Testis (tissue), 3 donors: ENCODE data around the gene TMEM271. TPM values are rescaled to one million over a fixed set of nuclear protein-coding genes. Genes with fewer than 3 reads are reported as not detected.

Source experiments
- DNase-seq: peaks from one replicate; pipeline ENCODE4 v3.0.0-alpha.2; 2019
- H3K27ac ChIP-seq, 2 donors: fragments of 200-600 bp; sonication (generic); one replicate each; pipeline ENCODE4 v1.5.1; 2019
- H3K27me3 ChIP-seq: fragments of 200-600 bp; sonication (generic); one replicate; pipeline ENCODE4 v1.5.1; 2019
- H3K36me3 ChIP-seq: fragments of 200-600 bp; sonication (generic); one replicate; pipeline ENCODE4 v1.5.1; 2017; ENCODE audit warnings: low read depth; ENCODE audit errors: missing control alignments
- H3K4me1 ChIP-seq: fragments of 200-600 bp; sonication (generic); one replicate; pipeline ENCODE4 v1.5.1; 2019
- H3K4me3 ChIP-seq, 2 donors: fragments of 200-600 bp; sonication (generic); one replicate each; pipeline ENCODE4 v1.5.1; 2017 to 2019
- H3K9me3 ChIP-seq: fragments of 200-600 bp; sonication (generic); one replicate; pipeline ENCODE4 v1.5.1; 2017
- POLR2A ChIP-seq: fragments of 450-650 bp; IDR thresholded peaks from one replicate; pipeline ENCODE4 v1.6.1; 2017; ENCODE audit warnings: antibody characterized with exemption, mild to moderate bottlenecking, moderate library complexity
- WGBS, 2 donors: methylation state at CpG; one replicate each; pipeline ENCODE4 v1.1.5; 2018; 5-methylcytosine and 5-hydroxymethylcytosine counted together
- intact Hi-C: fragments of 100-400 bp; cut with DNase I; formaldehyde crosslinking; loops from one replicate; pipeline ENCODE4 v1.15.1; 2023; ENCODE audit warnings: low total_unique reads
- polyA plus RNA-seq: library from polyadenylated mRNA; stranded (reverse); fragments of 350-450 nt; fragmentation: Illumina TruSeq; extraction: RNeasy Lipid Tissue Mini Kit (QIAGEN cat#74804); gene quantifications from one replicate; pipeline ENCODE4 v1.2.3, GENCODE V29; 2014; ENCODE audit warnings: low read depth, low replicate concordance; ENCODE audit not compliant: insufficient read depth
- total RNA-seq, 2 donors: library from RNA; depleted of rRNA; stranded (reverse); fragments of >200 nt; gene quantifications; one replicate each; pipeline ENCODE4 v1.2.3, GENCODE V29; 2016
- TF ChIP-seq, protein P1 (sequence below), 3 experiments: fragments of 450-650 bp in 2 of 3; fragments of 200-600 bp in 1 of 3; sonication (generic) in 1 of 3; IDR thresholded peaks; one replicate each; pipeline ENCODE4 v1.5.1; 2016 to 2019; ENCODE audit warnings: antibody characterized with exemption in 3 of 3, mild to moderate bottlenecking in 2 of 3, moderate library complexity in 1 of 3

Gene TMEM271
- total and polyA plus RNA-seq, 3 donors from 2014 or later: 0.37 to 1.7 (median 1.7) TPM

DNA sequence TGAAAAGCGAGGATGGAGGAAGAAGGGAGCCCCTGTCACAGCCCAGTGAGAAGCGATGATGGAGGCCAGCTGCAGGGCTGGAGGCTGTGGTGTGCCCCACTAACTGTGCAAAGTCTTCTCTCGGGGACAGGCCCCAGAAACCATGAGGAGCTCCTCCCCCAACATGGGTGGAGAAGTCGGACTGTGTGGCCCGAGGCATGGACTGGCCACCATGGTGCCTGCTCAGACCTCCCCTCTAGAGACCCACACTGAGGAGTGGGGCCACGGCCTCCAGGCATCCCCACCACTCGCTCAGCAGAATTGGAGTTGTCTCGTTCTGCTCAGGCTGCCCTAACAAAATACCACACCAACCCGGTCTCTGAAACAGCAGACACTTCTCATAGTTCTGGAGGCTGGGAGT lies 37.0 kb upstream of the TMEM271 start:
- H3K27ac ChIP-seq: no peak overlapping the region
- no peak for DNase-seq
- no peaks in the 10 kb centered on the region for H3K36me3 ChIP-seq
- no peak overlapping the region for H3K4me3 ChIP-seq
- TF ChIP-seq, protein P1, sequence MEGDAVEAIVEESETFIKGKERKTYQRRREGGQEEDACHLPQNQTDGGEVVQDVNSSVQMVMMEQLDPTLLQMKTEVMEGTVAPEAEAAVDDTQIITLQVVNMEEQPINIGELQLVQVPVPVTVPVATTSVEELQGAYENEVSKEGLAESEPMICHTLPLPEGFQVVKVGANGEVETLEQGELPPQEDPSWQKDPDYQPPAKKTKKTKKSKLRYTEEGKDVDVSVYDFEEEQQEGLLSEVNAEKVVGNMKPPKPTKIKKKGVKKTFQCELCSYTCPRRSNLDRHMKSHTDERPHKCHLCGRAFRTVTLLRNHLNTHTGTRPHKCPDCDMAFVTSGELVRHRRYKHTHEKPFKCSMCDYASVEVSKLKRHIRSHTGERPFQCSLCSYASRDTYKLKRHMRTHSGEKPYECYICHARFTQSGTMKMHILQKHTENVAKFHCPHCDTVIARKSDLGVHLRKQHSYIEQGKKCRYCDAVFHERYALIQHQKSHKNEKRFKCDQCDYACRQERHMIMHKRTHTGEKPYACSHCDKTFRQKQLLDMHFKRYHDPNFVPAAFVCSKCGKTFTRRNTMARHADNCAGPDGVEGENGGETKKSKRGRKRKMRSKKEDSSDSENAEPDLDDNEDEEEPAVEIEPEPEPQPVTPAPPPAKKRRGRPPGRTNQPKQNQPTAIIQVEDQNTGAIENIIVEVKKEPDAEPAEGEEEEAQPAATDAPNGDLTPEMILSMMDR (IDR thresholded peaks at IDR 0.05): no peak
- TF ChIP-seq POLR2A: no peak
- H3K27me3 ChIP-seq: no peaks in the 10 kb centered on the region
- no peaks in the 10 kb centered on the region for H3K4me1 ChIP-seq
- 86 to 91% methylated on average over 9 of the region's 9 CpGs for WGBS, 2 donors
- no peaks in the 10 kb centered on the region for H3K9me3 ChIP-seq
- intact Hi-C loops: no loop called here

DNA sequence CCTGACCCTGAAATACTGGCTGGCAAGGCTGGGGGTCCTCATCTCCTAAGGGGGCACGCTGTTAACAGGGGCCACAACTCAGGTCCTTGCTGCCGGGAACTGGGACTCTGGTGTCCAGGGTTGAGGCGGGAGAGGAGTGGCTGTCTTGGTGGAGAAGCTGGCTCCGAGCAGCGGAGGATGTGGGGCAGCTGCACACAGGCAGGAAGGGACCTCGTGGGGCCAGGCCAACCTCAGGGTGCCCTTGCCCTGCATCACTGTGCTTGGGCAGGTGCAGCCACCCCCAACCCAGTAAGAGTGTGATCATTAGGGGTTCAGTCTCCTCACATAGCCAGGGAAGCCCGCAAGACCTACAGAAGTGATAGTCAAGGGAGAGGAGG lies 36.6 kb upstream of the TMEM271 start:
- Histone ChIP-seq H3K27me3 (no peaks in the 10 kb centered on the region), H3K9me3 (no peaks in the 10 kb centered on the region), H3K4me1 (no peaks in the 10 kb centered on the region), H3K36me3 (no peaks in the 10 kb centered on the region), H3K4me3 (no peak overlapping the region), H3K27ac (no peak overlapping the region)
- intact Hi-C loops: no loop called here
- 79 to 86% methylated on average over 7 of the region's 7 CpGs for WGBS, 2 donors
- no peak for DNase-seq
- TF ChIP-seq POLR2A: no peak
- TF ChIP-seq, protein P1 (IDR thresholded peaks at IDR 0.05): no peak

DNA sequence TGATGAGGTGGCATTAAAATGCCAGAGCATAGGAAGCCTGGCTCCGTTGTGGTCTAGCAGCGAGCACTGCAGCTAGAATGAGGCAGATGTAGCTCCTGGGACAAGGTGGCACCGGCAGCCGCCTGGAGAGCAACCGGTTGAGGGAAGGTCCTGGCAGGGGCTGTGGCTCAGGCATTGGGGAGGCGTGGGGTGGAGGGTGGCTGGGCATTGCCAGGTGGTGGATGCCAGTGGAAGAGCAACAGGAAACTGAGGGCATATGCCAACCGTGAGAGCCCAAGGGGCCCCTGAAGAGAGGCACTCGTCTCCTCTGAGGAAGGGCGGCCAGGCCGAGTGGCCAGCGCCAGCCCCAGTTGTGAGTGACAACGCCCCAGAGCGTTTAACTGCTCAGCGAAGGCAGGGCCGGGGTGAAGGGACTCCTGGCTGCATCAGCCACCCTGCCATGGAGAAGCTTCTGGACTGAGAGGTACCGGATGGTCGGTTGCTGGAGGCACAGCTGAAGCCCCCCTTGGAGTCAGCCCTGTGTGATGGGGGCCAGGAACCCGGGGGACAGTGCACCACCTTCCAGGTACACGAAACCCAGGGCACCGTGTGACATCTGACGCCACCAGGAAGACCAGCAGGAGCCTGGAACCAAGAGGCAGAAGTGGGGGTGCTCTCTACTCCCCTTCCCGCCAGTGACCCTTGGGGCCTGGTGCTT lies 36.1 kb upstream of the TMEM271 start:
- TF ChIP-seq POLR2A: no peak
- TF ChIP-seq, protein P1 (IDR thresholded peaks at IDR 0.05): no peak
- 85 to 88% methylated on average over 11 to 21 of the region's 22 CpGs for WGBS, 2 donors
- Histone ChIP-seq H3K4me3 (no peak overlapping the region), H3K27ac (no peak overlapping the region), H3K27me3 (no peaks in the 10 kb centered on the region), H3K9me3 (no peaks in the 10 kb centered on the region), H3K4me1 (no peaks in the 10 kb centered on the region), H3K36me3 (no peaks in the 10 kb centered on the region)
- intact Hi-C loops: no loop called here
- DNase-seq: no peak

DNA sequence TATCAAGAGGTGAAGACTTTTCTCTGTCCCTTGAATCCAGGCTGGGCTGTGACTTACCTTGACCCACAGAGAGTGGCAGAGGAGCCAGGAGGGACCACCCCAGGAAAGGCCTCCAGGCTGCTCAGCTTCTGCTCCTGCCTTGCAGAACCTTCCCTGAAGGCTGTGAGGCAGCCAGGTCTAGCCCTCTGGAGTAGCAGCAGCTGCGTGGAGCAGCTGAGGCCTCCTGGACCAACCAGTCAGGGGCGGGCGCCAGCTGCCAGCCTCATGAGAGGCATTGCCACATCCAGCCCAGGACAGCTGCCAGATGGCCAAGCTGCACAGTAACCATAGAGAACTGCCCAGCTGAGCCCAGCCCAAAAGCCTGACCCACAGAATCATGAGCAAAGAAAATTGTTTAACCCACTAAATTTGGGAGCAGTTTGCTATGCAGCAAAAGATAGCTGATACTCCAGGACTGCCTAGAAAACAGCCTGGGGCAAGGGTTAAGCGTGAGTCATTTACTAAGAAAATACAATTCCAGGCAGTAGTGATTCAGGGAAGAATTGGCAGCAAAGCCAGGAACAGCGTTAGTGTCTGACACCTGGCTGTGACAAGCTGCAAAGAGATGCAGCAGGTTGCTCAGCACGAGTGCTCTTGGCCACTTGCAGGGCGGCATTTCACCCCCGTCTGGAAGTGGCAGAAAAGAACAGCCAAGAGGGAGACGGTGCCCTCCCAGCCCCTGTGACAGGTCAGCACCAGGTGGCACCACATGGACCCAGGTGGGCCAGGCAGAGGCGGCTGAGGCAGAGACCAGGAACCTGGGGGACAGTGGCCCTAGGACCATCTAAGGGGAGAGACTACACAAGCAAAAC lies 34.5 kb upstream of the TMEM271 start:
- H3K27ac ChIP-seq: no peak overlapping the region
- H3K4me3 ChIP-seq: no peak overlapping the region
- no peak for DNase-seq
- no peak for TF ChIP-seq POLR2A
- TF ChIP-seq, protein P1 (IDR thresholded peaks at IDR 0.05): no peak
- H3K9me3 ChIP-seq: no peaks in the 10 kb centered on the region
- 63 to 67% methylated on average over 6 to 7 of the region's 10 CpGs for WGBS, 2 donors
- H3K36me3 ChIP-seq: no peaks in the 10 kb centered on the region
- no peaks in the 10 kb centered on the region for H3K27me3 ChIP-seq
- intact Hi-C loops: no loop called here
- H3K4me1 ChIP-seq: no peaks in the 10 kb centered on the region
